Fibroblast of pulmonary artery (primary cell): ENCODE results near the gene CHID1.

Experiments used
- DNase-seq: peaks from one replicate; pipeline ENCODE4 v3.0.0-alpha.2; 2010; ENCODE audit warnings: low read depth
- H3K4me3 ChIP-seq: replicated peaks from 2 replicates; pipeline ENCODE4 v1.5.1; 2011; ENCODE audit warnings: low read depth, mild to moderate bottlenecking, control low read depth, low read length, moderate library complexity
- CTCF ChIP-seq: IDR thresholded peaks from 2 replicates; pipeline ENCODE4 v1.5.1; 2011; ENCODE audit warnings: mild to moderate bottlenecking, control low read depth, low read length, inconsistent platforms; ENCODE audit errors: missing control alignments

Gene CHID1

GRCh38 chr11:933936-934335 is 23.3 kb upstream of the CHID1 start:
- H3K4me3 ChIP-seq, result no peak overlapping the region
- no peak for DNase-seq
- TF ChIP-seq CTCF, result no peak

GRCh38 chr11:933142-933851 is 22.7 kb upstream of the CHID1 start:
- no peak overlapping the region for H3K4me3 ChIP-seq
- peak; percentile 43 for DNase-seq
- no peak for TF ChIP-seq CTCF

- H3K4me3 ChIP-seq, result no peak overlapping the region
- no peak for TF ChIP-seq CTCF
These were observed 21.8 kb upstream of the CHID1 start for GRCh38 chr11:932435-932834.

GRCh38 chr11:931385-931784 is 20.8 kb upstream of the CHID1 start:
- no peak overlapping the region for H3K4me3 ChIP-seq
- TF ChIP-seq CTCF, result no peak
- DNase-seq, result peak; percentile 63

More at GRCh38 chr11:932435-932834, 21.8 kb upstream of the CHID1 start:
- DNase-seq, result peak; percentile 20

- H3K4me3 ChIP-seq, result no peak overlapping the region
- no peak for DNase-seq
- TF ChIP-seq CTCF, result no peak
These were observed 18.8 kb upstream of the CHID1 start for GRCh38 chr11:929405-929804.

GRCh38 chr11:928786-929185 is 18.2 kb upstream of the CHID1 start:
- H3K4me3 ChIP-seq, result no peak overlapping the region
- no peak for DNase-seq
- no peak for TF ChIP-seq CTCF

GRCh38 chr11:927871-928270 is 17.3 kb upstream of the CHID1 start:
- H3K4me3 ChIP-seq, result no peak overlapping the region
- no peak for DNase-seq
- no peak for TF ChIP-seq CTCF
